ENCODE measurements around the gene SLU7. TPM values are rescaled to one million over a fixed set of nuclear protein-coding genes. Genes with fewer than 3 reads are reported as not detected.

SLU7 gene
- total RNA-seq, 1 experiment from 2014 or later = 33.3 TPM

DNA sequence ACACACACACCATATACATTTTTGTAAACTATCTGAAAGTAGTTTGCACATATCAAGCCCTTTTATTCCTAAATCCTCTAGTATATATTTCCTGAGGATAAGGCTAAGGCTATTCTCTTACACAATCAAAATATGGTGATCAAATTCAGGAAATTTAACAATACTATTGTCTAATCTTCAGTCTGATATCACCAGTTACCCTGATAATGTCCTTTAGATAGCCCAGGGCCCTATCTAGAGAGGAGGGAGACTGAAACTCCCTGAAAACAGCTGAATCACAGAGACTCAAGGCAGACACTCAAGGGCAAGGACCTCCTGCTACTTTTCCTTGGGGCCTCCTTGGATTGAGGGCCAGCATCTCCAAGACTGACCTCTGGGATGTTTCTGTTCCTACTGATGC lies 33.2 kb upstream of the SLU7 start:
- Histone ChIP-seq H4K8ac (replicated peaks; ENCODE audit: insufficient read length, low read depth, low read length) (no peak overlapping the region), H3K23me2 (ENCODE audit: insufficient read length, low read depth, low read length, poor library complexity, severe bottlenecking) (no peaks in the 10 kb centered on the region), H3K79me1 (ENCODE audit: insufficient read depth, low read depth, low read length, poor library complexity, severe bottlenecking) (no peaks in the 10 kb centered on the region), H3K9me3 (ENCODE audit: control insufficient read depth, low read depth, low read length) (no peaks in the 10 kb centered on the region), H2BK12ac (ENCODE audit: insufficient read length, low read depth, low read length) (no peak overlapping the region), H3K14ac (ENCODE audit: insufficient read depth, low read length) (no peak overlapping the region), H3K79me2 (ENCODE audit: insufficient read depth, low read length) (no peaks in the 10 kb centered on the region), H3K23ac (ENCODE audit: insufficient read length, low read depth, low read length) (no peak overlapping the region), H3K56ac (ENCODE audit: insufficient read length, low read depth, low read length) (no peak overlapping the region), H2BK15ac (ENCODE audit: low read depth, low read length) (no peak overlapping the region), H4K91ac (ENCODE audit: insufficient read length, low read depth, low read length) (no peak overlapping the region), H2BK120ac (ENCODE audit: low read depth, low read length, poor library complexity, severe bottlenecking) (no peak overlapping the region), H3K27ac (ENCODE audit: insufficient read length, low read depth, low read length) (no peak overlapping the region), H2AFZ (ENCODE audit: low read length) (no peak overlapping the region), H3K18ac (ENCODE audit: insufficient read length, low read depth, low read length) (no peak overlapping the region), H4K5ac (ENCODE audit: insufficient read length, low read depth, low read length) (no peak overlapping the region), H3K27me3 (ENCODE audit: insufficient read depth, low read length) (no peaks in the 10 kb centered on the region), H2BK20ac (ENCODE audit: low read depth, low read length, poor library complexity, severe bottlenecking) (no peak overlapping the region), H3K4me2 (ENCODE audit: insufficient read depth, insufficient read length, low read length) (no peak overlapping the region), H3K9ac (ENCODE audit: extremely low read depth, insufficient read length, low read length) (no peak overlapping the region), H2AK5ac (ENCODE audit: insufficient read length, low read length) (no peak overlapping the region), H3K4ac (ENCODE audit: low read depth, low read length) (no peak overlapping the region), H3K4me1 (ENCODE audit: insufficient read depth, low read length) (no peaks in the 10 kb centered on the region), H3T11ph (ENCODE audit: low read length) (no peak overlapping the region), H2BK5ac (ENCODE audit: insufficient read length, low read length) (no peak overlapping the region), H4K20me1 (ENCODE audit: control insufficient read depth, insufficient read depth, insufficient read length) (no peaks in the 10 kb centered on the region)
- TF ChIP-seq, protein P1, sequence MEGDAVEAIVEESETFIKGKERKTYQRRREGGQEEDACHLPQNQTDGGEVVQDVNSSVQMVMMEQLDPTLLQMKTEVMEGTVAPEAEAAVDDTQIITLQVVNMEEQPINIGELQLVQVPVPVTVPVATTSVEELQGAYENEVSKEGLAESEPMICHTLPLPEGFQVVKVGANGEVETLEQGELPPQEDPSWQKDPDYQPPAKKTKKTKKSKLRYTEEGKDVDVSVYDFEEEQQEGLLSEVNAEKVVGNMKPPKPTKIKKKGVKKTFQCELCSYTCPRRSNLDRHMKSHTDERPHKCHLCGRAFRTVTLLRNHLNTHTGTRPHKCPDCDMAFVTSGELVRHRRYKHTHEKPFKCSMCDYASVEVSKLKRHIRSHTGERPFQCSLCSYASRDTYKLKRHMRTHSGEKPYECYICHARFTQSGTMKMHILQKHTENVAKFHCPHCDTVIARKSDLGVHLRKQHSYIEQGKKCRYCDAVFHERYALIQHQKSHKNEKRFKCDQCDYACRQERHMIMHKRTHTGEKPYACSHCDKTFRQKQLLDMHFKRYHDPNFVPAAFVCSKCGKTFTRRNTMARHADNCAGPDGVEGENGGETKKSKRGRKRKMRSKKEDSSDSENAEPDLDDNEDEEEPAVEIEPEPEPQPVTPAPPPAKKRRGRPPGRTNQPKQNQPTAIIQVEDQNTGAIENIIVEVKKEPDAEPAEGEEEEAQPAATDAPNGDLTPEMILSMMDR (conservative IDR thresholded peaks at IDR 0.05) = no peak
- H3K4me3 Mint-ChIP-seq = no peak overlapping the region
- no peak for DNase-seq
- H3K36me3 Mint-ChIP-seq (ENCODE audit: insufficient read depth in 1 of 3, low read depth in 3 of 3) = peaks cover 0 to 4% (median 0%) of the 10 kb centered on the region in 3 experiments; a peak in 3 of 7 replicates
- H3K9me3 Mint-ChIP-seq = peaks cover 2 to 6% of the 10 kb centered on the region in 2 experiments; a peak in 4 of 5 replicates
- no peak overlapping the region for H3K27ac Mint-ChIP-seq
- no peaks in the 10 kb centered on the region for H3K4me1 Mint-ChIP-seq
- peaks cover 2% of the 10 kb centered on the region; the same call in 1 of the 2 replicates for H3K27me3 Mint-ChIP-seq (ENCODE audit: low read depth)

Data from H9 (cell line).